ENCODE measurements around the gene CLASP1.

CLASP1 gene

DNA sequence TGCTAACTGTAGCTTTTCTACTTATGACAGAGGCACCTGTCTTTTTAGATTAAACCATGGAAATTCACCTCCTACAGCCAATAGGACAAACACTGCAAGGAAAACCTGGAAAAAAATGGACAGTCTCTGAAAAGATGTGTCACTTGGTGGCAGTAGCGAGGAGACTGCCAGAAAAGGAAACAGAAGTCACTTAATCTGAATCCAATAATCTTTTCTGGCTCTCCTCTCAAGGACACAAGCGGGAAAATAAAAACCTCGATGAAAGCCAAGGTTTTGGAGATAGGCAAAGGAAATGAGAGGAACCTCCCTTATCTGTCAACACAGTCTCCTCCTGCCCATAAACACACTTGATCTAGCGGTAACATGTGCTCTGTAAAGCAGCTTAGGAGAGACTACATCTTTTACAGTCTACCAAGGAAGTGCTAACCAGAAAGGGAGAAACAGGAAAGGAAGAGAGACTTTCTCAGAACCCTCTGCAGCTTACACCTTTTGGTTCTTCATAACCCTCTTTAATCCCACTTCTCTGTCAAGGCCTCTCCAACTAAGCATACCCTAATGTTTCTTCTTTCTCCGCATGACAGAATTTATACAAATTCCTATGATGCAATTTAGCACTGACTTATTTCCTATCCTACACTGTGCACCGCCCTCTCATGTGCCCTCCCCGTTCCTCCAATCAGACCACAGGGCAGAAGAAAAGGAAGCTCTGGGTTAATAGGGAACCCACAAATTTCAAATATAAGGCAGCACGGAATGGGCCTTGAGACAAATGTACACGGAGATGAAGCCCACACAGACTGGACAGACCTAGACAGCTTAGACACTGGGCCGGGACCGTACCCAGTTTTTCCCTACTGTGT is 52.8 kb downstream of the CLASP1 start:
- CTCF ChIA-PET = interaction anchor here (0.8 to 2.5 kb wide), 7 partner anchors 9 to 125 kb away, joined by 3 to 25 read pairs (median 4); partner anchors contain the start of gene RNU4ATAC
- H3K27me3 Mint-ChIP-seq = no peaks in the 10 kb centered on the region
- peaks cover 1% of the 10 kb centered on the region for H3K36me3 Mint-ChIP-seq
- peaks cover 44% of the 10 kb centered on the region for H3K4me1 Mint-ChIP-seq
- peak overlapping the region; percentile 90 for H3K27ac Mint-ChIP-seq
- no peaks in the 10 kb centered on the region for H3K9me3 Mint-ChIP-seq
- DNase-seq = peak; percentile 44
- H3K4me3 Mint-ChIP-seq = peak overlapping the region; percentile 74

DNA sequence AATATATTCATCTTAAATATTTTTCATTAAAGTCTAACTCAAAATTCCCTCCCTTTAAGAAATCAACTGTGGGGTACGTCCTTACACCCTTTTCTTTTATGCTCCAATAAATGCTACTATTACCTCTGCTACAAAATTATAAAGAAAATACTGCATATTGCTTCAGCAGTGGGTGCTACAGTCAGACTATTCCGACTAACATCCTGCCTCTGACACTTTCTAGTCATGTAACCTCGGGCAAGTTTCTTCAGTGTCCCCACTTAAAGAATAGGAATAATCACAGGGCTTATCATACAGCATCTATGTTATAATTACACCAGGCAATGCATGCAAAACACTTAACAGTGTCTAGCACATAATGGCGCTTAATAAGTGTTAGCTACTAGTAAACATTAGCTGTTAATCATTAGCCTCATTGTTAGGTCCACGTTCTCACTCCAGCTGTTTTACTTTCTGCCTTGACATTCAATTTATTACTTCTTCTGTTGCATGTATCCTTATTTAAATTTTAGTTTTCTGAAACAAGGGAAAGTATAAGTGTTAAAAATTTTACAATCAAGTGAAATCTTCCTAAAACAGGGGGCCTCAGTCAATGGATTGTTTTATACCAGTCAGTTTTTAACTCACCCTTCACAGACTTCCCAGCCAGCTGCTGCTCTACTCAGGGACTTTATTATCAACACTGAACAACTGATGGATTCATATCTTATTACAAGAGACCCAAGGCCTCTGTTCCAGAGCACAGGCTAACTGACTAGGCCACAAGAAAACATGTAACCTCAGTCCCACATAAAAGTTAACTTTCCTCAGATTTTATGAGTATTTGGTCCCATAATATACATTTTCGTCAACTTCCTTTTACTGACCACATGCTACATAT is 54.0 kb downstream of the CLASP1 start:
- CTCF ChIA-PET = interaction anchor here (0.8 to 2.5 kb wide), 5 partner anchors 10 to 124 kb away, joined by 3 to 25 read pairs (median 3); partner anchors contain the start of gene RNU4ATAC
- Mint-ChIP-seq H3K36me3 (no peaks in the 10 kb centered on the region), H3K4me1 (peaks cover 37% of the 10 kb centered on the region), H3K4me3 (peak overlapping the region; percentile 74), H3K27me3 (no peaks in the 10 kb centered on the region), H3K9me3 (no peaks in the 10 kb centered on the region), H3K27ac (peak overlapping the region; percentile 90)
- no peak for DNase-seq

DNA sequence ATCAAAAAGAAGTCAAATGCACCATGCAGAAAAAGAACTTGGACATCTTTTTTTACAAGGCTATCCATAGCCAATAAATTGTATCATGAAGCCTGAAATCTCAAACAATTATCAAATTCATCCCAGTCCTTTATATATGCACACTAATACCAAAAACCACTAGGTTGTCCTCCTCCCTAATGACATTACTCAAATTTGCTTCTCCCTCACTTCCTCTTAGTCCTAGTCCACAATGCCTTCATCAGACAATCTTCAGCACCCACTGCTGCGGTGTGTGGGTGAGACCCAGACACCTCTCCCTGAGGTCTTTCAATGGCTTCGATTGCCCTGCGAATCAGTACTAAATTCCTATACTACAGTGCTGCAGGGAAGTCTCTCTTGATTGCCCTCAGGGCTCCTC is 58.1 kb downstream of the CLASP1 start:
- no peaks in the 10 kb centered on the region for H3K9me3 Mint-ChIP-seq
- no peak overlapping the region for H3K4me3 Mint-ChIP-seq
- peaks cover 12% of the 10 kb centered on the region for H3K4me1 Mint-ChIP-seq
- CTCF ChIA-PET = no interaction called here
- H3K36me3 Mint-ChIP-seq = peaks cover 5% of the 10 kb centered on the region
- no peak for DNase-seq
- no peak overlapping the region for H3K27ac Mint-ChIP-seq
- no peaks in the 10 kb centered on the region for H3K27me3 Mint-ChIP-seq

DNA sequence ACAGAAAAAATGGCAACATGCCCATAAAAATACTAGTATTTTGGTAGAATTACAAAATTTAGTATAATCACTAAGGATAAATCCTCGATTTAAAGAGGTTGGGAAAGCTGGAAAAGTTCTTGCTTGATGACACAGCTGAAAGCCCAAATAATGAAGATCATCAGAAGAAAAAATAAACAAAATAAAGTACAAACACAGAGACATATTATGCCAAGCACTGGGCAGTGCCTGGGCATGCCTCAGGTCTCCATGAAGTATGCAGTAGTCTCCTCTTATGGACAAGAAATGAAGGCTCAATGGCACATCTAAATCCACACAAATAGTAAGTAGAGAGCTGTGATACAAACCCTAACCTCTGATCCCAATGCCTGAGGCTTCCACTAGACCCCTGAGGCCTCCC is 60.9 kb downstream of the CLASP1 start:
- H3K4me1 Mint-ChIP-seq = no peaks in the 10 kb centered on the region
- DNase-seq = no peak
- peaks cover 10% of the 10 kb centered on the region for H3K36me3 Mint-ChIP-seq
- no peak overlapping the region for H3K4me3 Mint-ChIP-seq
- CTCF ChIA-PET = interaction anchor here (1.7 kb wide), 1 partner anchor 8 kb away, joined by 5 read pairs; no protein-coding TSS in a partner anchor
- no peak overlapping the region for H3K27ac Mint-ChIP-seq
- H3K27me3 Mint-ChIP-seq = no peaks in the 10 kb centered on the region
- H3K9me3 Mint-ChIP-seq = no peaks in the 10 kb centered on the region

DNA sequence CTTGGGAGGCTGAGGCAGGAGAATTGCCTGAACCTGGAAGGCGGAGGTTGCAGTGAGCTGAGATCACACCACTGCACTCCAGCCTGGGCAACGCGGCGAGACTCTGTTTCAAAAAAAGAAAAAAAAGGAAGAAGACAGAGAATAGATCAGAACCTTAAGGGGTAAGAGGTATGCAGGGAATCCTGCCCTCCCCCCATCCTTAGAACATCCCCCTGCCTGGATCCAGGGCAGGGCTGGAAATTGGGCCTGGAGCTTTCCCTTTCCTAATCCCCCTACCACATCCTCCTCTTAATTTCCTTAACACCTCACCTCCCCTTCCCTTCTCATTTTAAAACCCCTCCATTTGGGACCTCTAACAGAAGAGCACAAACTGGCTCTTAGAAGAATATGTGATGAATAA is 62.1 kb downstream of the CLASP1 start:
- Mint-ChIP-seq H3K36me3 (peaks cover 10% of the 10 kb centered on the region), H3K4me3 (no peak overlapping the region), H3K27ac (no peak overlapping the region), H3K27me3 (no peaks in the 10 kb centered on the region), H3K9me3 (no peaks in the 10 kb centered on the region), H3K4me1 (no peaks in the 10 kb centered on the region)
- DNase-seq = no peak
- CTCF ChIA-PET = interaction anchor here (1.7 kb wide), 1 partner anchor 9 kb away, joined by 5 read pairs; no protein-coding TSS in a partner anchor

DNA sequence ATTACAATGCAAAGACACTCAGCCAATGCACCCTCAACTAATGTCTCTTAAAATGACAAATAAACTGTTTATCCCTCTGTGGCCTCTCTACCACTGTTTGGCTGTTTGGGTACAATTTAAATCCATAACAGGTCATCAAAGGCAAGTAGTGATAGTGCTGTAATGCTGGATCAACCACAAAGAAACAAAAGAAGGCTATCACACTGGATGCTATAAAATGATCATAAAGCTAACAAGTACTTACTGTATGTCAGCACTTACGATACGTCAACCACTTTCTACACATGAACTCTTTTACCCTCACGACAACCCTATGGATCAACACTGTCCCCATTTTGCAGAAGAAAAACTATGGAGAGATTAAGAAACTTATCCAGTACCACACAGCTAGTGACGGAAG is 64.5 kb downstream of the CLASP1 start:
- Mint-ChIP-seq H3K27ac (no peak overlapping the region), H3K36me3 (peaks cover 10% of the 10 kb centered on the region), H3K4me3 (no peak overlapping the region), H3K27me3 (no peaks in the 10 kb centered on the region), H3K4me1 (no peaks in the 10 kb centered on the region), H3K9me3 (no peaks in the 10 kb centered on the region)
- CTCF ChIA-PET = no interaction called here
- no peak for DNase-seq

DNA sequence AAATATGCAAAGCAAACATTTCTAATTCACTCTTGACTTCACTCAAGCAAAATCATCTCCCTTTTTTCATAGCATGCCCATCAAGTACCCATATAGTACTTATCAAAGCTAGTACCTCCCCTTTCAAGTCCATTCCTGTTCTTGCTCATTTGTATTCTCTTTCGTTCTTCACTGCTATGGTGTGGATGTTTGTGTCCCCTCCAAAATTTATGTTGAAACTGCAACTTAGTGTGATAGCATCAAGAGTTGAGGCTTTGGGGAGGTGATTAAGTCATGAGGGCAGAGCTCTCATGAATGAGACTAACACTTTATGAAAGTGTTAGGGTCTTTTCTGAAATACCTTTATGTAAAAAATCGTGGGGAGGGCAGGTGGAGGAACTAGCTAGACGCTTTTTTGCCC is 65.7 kb downstream of the CLASP1 start:
- H3K27ac Mint-ChIP-seq = no peak overlapping the region
- no peak for DNase-seq
- H3K4me3 Mint-ChIP-seq = no peak overlapping the region
- no peaks in the 10 kb centered on the region for H3K4me1 Mint-ChIP-seq
- CTCF ChIA-PET = interaction anchor here (1.0 kb wide), 1 partner anchor 18 kb away, joined by 3 read pairs; no protein-coding TSS in a partner anchor
- no peaks in the 10 kb centered on the region for H3K27me3 Mint-ChIP-seq
- peaks cover 5% of the 10 kb centered on the region for H3K36me3 Mint-ChIP-seq
- H3K9me3 Mint-ChIP-seq = no peaks in the 10 kb centered on the region

DNA sequence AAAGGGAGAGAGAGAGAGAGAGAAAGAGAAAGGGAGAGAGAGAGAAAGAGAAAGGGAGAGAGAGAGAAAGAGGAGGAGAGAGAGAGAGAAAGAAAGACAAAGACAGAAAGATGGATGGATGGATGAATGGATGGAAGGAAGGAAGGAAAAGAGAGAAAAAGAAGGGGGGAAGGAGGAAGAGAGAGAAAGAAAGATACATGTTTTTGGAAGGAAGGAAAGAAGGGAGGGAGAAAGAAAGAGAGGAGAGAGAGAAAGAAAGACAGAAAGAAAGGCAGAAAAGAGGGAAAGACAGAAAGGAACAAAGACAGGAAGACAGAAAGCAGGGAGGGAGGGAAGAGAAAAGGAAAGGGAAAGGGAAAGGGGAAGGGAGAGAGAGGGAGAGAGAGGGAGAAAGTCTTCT is 67.0 kb downstream of the CLASP1 start:
- no peaks in the 10 kb centered on the region for H3K27me3 Mint-ChIP-seq
- H3K9me3 Mint-ChIP-seq = no peaks in the 10 kb centered on the region
- H3K4me3 Mint-ChIP-seq = no peak overlapping the region
- no peak overlapping the region for H3K27ac Mint-ChIP-seq
- H3K36me3 Mint-ChIP-seq = peaks cover 5% of the 10 kb centered on the region
- no peak for DNase-seq
- H3K4me1 Mint-ChIP-seq = no peaks in the 10 kb centered on the region
- CTCF ChIA-PET = no interaction called here

DNA sequence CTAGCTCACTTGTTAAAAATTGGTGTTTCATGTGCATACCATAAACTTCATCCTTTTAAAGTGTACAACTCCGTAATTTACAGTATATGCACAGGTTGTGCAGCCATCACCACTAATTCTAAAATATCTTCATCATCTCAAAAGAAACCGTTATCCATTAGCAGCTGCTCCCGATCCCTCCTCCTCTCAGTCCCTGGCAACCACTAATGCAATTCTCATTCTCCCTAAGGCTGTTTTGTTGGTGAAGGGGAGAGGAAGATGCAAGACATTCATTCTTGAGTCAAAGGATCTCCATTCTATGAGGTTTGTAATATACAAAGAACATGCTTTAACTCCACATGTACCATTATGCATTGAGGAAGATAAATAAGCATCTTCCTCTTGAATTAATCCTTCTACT is 70.0 kb downstream of the CLASP1 start:
- CTCF ChIA-PET = interaction anchor here (0.6 kb wide), 1 partner anchor 31 kb away, joined by 4 read pairs; no protein-coding TSS in a partner anchor
- Mint-ChIP-seq H3K27ac (no peak overlapping the region), H3K27me3 (no peaks in the 10 kb centered on the region), H3K36me3 (no peaks in the 10 kb centered on the region), H3K4me1 (no peaks in the 10 kb centered on the region), H3K4me3 (no peak overlapping the region), H3K9me3 (no peaks in the 10 kb centered on the region)
- DNase-seq = no peak

DNA sequence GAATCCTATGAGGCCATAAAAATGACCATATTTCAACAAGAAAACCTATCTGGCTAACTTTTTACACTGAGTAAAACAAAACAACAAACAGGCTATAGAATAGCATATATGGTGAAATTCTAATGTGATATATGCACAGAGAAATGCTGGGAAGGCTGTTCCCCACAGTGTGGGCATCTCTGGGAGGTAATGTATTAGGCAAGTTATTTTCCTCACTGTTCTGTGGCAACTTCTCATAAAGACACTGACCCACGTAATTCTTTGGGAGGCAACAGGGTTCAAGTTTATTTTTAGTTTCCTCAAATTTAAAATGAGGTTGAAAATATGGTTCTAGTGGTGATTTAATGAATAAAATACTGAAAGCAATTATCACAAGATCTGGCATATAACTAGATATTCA is 71.9 kb downstream of the CLASP1 start:
- no peak for DNase-seq
- CTCF ChIA-PET = no interaction called here
- Mint-ChIP-seq H3K4me1 (no peaks in the 10 kb centered on the region), H3K36me3 (no peaks in the 10 kb centered on the region), H3K27me3 (no peaks in the 10 kb centered on the region), H3K27ac (no peak overlapping the region), H3K4me3 (no peak overlapping the region), H3K9me3 (no peaks in the 10 kb centered on the region)

DNA sequence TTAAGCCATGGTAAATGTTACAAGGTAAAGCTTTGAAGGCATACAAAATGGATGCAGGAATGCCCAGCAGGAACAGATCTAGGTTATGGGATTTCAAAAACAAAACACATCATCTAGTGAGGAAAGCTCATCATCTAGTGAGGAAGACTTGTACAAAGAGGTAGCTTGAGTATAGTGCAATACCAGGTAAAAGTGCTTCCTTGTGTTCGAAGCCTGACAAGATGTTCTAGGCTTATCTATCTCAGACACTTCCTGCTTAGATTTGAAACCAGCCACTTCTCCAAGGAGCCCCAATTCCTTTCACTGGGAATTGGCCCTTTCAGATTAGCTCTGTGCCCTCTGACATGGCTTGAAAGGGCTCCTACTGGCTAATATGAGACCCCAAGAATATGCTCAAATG is 73.0 kb downstream of the CLASP1 start:
- no peak for DNase-seq
- H3K9me3 Mint-ChIP-seq = no peaks in the 10 kb centered on the region
- H3K27me3 Mint-ChIP-seq = no peaks in the 10 kb centered on the region
- CTCF ChIA-PET = no interaction called here
- H3K4me3 Mint-ChIP-seq = no peak overlapping the region
- H3K36me3 Mint-ChIP-seq = peaks cover 2% of the 10 kb centered on the region
- no peak overlapping the region for H3K27ac Mint-ChIP-seq
- no peaks in the 10 kb centered on the region for H3K4me1 Mint-ChIP-seq

DNA sequence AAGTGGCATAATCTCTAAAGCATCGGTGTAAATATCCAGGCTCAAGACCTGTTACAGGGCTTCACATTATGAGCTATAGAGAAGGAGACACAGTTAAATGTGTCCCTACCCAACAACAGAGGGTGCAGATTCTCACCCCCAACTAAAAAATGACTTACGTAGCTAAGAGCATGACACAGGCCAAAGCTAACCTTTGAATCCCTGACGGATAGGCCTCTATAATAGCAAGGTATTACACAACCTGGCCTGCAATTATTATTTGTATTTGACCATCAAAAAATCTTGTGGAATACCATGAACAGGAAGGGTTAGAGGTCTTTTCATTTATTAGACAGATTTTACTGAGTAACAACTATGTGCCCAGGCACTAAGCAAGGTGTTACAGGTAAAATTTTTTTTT is 73.5 kb downstream of the CLASP1 start:
- CTCF ChIA-PET = no interaction called here
- H3K27me3 Mint-ChIP-seq = no peaks in the 10 kb centered on the region

DNA sequence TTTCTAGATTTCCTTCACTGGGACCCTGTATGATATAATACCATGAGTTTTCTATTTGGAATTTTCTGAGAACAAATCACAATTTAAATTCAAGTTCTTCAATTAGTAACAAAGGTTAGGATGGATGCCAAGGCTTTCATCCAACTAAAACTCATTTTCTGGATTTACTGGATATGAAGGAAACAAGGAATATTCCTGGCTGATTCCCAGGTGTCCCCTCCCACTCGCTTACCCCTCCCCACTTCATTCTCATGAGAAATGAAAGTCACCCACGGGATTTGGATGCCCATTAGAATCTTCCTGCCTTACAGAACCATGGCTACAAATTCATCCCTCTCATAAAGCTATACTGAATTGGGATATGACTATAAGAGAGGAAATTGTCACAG is 78.6 kb downstream of the CLASP1 start:
- Mint-ChIP-seq H3K4me1 (no peaks in the 10 kb centered on the region), H3K36me3 (peaks cover 7% of the 10 kb centered on the region), H3K27ac (no peak overlapping the region), H3K9me3 (no peaks in the 10 kb centered on the region), H3K4me3 (no peak overlapping the region), H3K27me3 (no peaks in the 10 kb centered on the region)
- no peak for DNase-seq
- CTCF ChIA-PET = no interaction called here

More for the DNA sequence above, 73.5 kb downstream of the CLASP1 start:
- no peak for DNase-seq
- no peaks in the 10 kb centered on the region for H3K4me1 Mint-ChIP-seq
- H3K9me3 Mint-ChIP-seq = no peaks in the 10 kb centered on the region
- H3K4me3 Mint-ChIP-seq = no peak overlapping the region
- no peak overlapping the region for H3K27ac Mint-ChIP-seq
- H3K36me3 Mint-ChIP-seq = peaks cover 2% of the 10 kb centered on the region

DNA sequence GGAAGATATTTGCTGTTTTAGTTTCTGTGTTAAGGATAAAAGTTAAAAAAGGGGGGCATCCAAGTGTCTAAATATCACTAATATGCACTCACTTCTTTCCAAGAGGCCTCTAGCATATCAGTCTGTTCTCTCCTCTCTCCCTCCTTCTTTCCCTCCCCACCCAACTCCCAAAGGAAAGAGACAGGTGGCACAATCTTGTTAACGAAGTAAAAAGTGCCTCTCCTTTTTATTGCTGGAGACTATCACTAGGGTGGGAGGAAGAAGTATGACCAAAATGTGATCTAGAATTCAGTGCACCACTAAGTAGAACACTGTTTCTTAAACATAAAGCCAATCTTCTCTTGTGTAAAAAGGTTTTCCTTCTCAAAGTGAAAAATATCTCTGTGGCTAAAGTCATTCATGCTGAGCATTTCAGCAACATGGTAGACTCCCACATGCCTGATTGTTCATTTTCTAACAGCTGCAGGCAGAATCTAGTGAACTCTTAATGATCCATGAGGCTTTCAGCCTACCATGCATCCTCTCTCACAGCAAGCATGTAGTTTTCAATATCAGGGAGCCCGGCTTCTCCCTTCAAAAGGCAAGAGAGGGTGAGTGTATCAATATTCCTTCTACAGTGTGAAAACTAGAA is 79.1 kb downstream of the CLASP1 start:
- no peak overlapping the region for H3K4me3 Mint-ChIP-seq
- H3K27me3 Mint-ChIP-seq = no peaks in the 10 kb centered on the region

More for the DNA sequence above, 79.1 kb downstream of the CLASP1 start:
- H3K9me3 Mint-ChIP-seq = no peaks in the 10 kb centered on the region
- no peak for DNase-seq
- no peak overlapping the region for H3K27ac Mint-ChIP-seq
- CTCF ChIA-PET = no interaction called here
- peaks cover 7% of the 10 kb centered on the region for H3K36me3 Mint-ChIP-seq
- no peaks in the 10 kb centered on the region for H3K4me1 Mint-ChIP-seq

Data from activated naive CD4-positive, alpha-beta T cell treated with anti-CD3 and anti-CD28 coated beads, Interleukin-2, amount 10 ng/mL, durations not matched to agents 7 days and 5 days (primary cell).